K562 (cell line): ENCODE measurements around the gene LGALS8. TPM values are rescaled to one million over a fixed set of nuclear protein-coding genes. Genes with fewer than 3 reads are reported as not detected.

Experiments
- ATAC-seq: fragments of 200-7000 bp; cut with Tn5 transposase; 3 replicates; pipeline ENCODE4 v1.9.1; 2020; ENCODE audit warnings: moderate library complexity
- BruUV-seq: library from RNA; stranded (reverse); fragments of 400-500 nt; replicated peaks from 2 replicates; lab custom pipeline; 2021; lab: Mats Ljungman, UMichigan
- CTCF ChIA-PET: fragments of 300-600 bp; formaldehyde crosslinking; extraction: SDS; loops from one replicate; lab custom pipeline; 2021; ENCODE audit warnings: low intra/inter-chr PET ratio; lab: Yijun Ruan, JAX
- POLR2A ChIA-PET: fragments of 300-600, 350-650 bp; sonication (Branson Sonifier 250); formaldehyde crosslinking; extraction: SDS; loops from one replicate; lab custom pipeline; 2021; ENCODE audit warnings: antibody characterized with exemption, inconsistent platforms; lab: Yijun Ruan, JAX
- DNase-seq, 4 experiments: peaks; one replicate each; pipeline versions ENCODE4 v3.0.0 to v3.0.0-alpha.2; 2011 to 2018; ENCODE audit warnings: low spot score in 3 of 4, mixed read lengths in 3 of 4; ENCODE audit errors: extremely low read depth in 1 of 4
- FAIRE-seq: peaks from 2 replicates; lab custom pipeline; 2011; peaks lifted over from hg19 to GRCh38; lab: Jason Lieb, UNC
- H2AFZ ChIP-seq: 2 replicates; pipeline ENCODE4 v1.6.0; 2011; ENCODE audit warnings: low read depth, low read length, control low read depth, inconsistent platforms
- H3K27ac ChIP-seq: fragments of 200-600 bp; 3 replicates; pipeline ENCODE4 v1.8.0; 2011; ENCODE audit warnings: low read depth, mild to moderate bottlenecking, control low read depth, inconsistent platforms, low read length, moderate library complexity, mixed read lengths; ENCODE audit errors: extremely low read depth
- H3K27me3 ChIP-seq, 2 experiments: fragments of 300-600 bp in 1 of 2; 2 replicates in 1 of 2; 3 replicates in 1 of 2; pipeline versions ENCODE4 v1.6.0 to v1.8.0; 2011; ENCODE audit warnings: inconsistent platforms in 2 of 2, low read length in 2 of 2, mild to moderate bottlenecking in 1 of 2, mixed read lengths in 1 of 2, moderate library complexity in 1 of 2; ENCODE audit not compliant: control insufficient read depth in 2 of 2, insufficient read depth in 2 of 2
- H3K36me3 ChIP-seq: fragments of 300-600 bp; 3 replicates; pipeline ENCODE4 v1.8.0; 2011; ENCODE audit warnings: mild to moderate bottlenecking, low read length, inconsistent platforms; ENCODE audit not compliant: control insufficient read depth, insufficient read depth
- H3K4me1 ChIP-seq, 2 experiments: fragments of 200-600 bp in 1 of 2; replicated peaks in 1 of 2; 2 replicates in 1 of 2; 3 replicates in 1 of 2; pipeline versions ENCODE4 v1.5.1 to v1.8.0; 2011; ENCODE audit warnings: inconsistent platforms in 2 of 2, low read length in 2 of 2, mild to moderate bottlenecking in 1 of 2, mixed read lengths in 1 of 2, moderate library complexity in 1 of 2; ENCODE audit not compliant: control insufficient read depth in 2 of 2, insufficient read depth in 2 of 2
- H3K4me2 ChIP-seq: 2 replicates; pipeline ENCODE4 v1.6.1; 2011; ENCODE audit warnings: low read length, control low read depth, inconsistent platforms, mixed read lengths; ENCODE audit not compliant: insufficient read depth
- H3K4me3 ChIP-seq: fragments of 200-600 bp; sonication (generic), shearing (Covaris generic); 2 replicates; pipeline ENCODE4 v1.5.1; 2016; ENCODE audit warnings: control low read depth, inconsistent platforms
- H3K79me2 ChIP-seq: fragments of 200-600 bp; 3 replicates; pipeline ENCODE4 v1.8.0; 2011; ENCODE audit warnings: low read length, inconsistent platforms; ENCODE audit not compliant: control insufficient read depth, insufficient read depth
- H3K9ac ChIP-seq, 2 experiments: 2 replicates each; pipeline versions ENCODE4 v1.6.0 to v1.6.1; 2011; ENCODE audit warnings: low read depth in 2 of 2, low read length in 2 of 2, control low read depth in 1 of 2, inconsistent platforms in 1 of 2, mild to moderate bottlenecking in 1 of 2, mixed read lengths in 1 of 2; ENCODE audit not compliant: insufficient read depth in 1 of 2
- H3K9me1 ChIP-seq: one replicate; pipeline ENCODE4 v1.6.0; 2011; ENCODE audit warnings: inconsistent platforms, mild to moderate bottlenecking, low read length, moderate library complexity; ENCODE audit not compliant: control insufficient read depth, insufficient read depth
- H3K9me3 ChIP-seq: replicated peaks from 2 replicates; pipeline ENCODE4 v1.5.1; 2011; ENCODE audit warnings: low read depth, low read length, inconsistent platforms; ENCODE audit not compliant: control insufficient read depth, insufficient read depth
- H4K20me1 ChIP-seq: replicated peaks from 2 replicates; pipeline ENCODE4 v1.6.1; 2011; ENCODE audit warnings: low read length, inconsistent platforms, mixed read lengths; ENCODE audit not compliant: control insufficient read depth, insufficient read depth
- CHAMP1 ChIP-seq: fragments of 450-650 bp; IDR thresholded peaks from 2 replicates; pipeline ENCODE4 v1.6.1; 2016; ENCODE audit warnings: mild to moderate bottlenecking
- HNRNPK ChIP-seq: fragments of 200-400 bp; formaldehyde crosslinking; IDR thresholded peaks from one replicate; pipeline ENCODE4 v1.6.1; 2018; ENCODE audit warnings: mild to moderate bottlenecking, low read depth, low read length; ENCODE audit not compliant: poor library complexity, severe bottlenecking
- HNRNPLL ChIP-seq: fragments of 200-400 bp; formaldehyde crosslinking; IDR thresholded peaks from 2 replicates; pipeline ENCODE4 v1.6.1; 2017; ENCODE audit warnings: low read length, low read depth, mild to moderate bottlenecking; ENCODE audit not compliant: poor library complexity, severe bottlenecking
- MTF1 ChIP-seq: fragments of 250-450 bp; sonication (Bioruptor Pico); IDR thresholded peaks from 2 replicates; pipeline ENCODE4 v1.9.0; 2021; ENCODE audit warnings: moderate library complexity, mild to moderate bottlenecking, inconsistent platforms, borderline replicate concordance
- POLR2H ChIP-seq: IDR thresholded peaks from 2 replicates; pipeline ENCODE4 v1.6.1; 2016; ENCODE audit warnings: missing genetic modification characterization, low read depth, mild to moderate bottlenecking, control low read depth, missing compliant biosample characterization, moderate library complexity
- TCF3 ChIP-seq: sonication (generic); formaldehyde crosslinking; IDR thresholded peaks from 2 replicates; pipeline ENCODE4 v1.4.0; 2020; ENCODE audit warnings: mild to moderate bottlenecking, missing genetic modification reagents
- TEAD4 ChIP-seq, 2 experiments: sonication (generic) in 1 of 2; formaldehyde crosslinking in 1 of 2; IDR thresholded peaks; 2 replicates each; pipeline versions ENCODE4 v1.6.1 to v1.8.0; 2012 to 2022; ENCODE audit warnings: borderline replicate concordance in 1 of 2, inconsistent platforms in 1 of 2, low read length in 1 of 2, mild to moderate bottlenecking in 1 of 2, missing genetic modification reagents in 1 of 2
- TFAM ChIP-seq: fragments of 250-450 bp; sonication (Bioruptor Pico); conservative IDR thresholded peaks from 2 replicates; pipeline ENCODE4 v1.5.0; 2021; ENCODE audit warnings: mild to moderate bottlenecking, moderate library complexity
- ZNF583 ChIP-seq: fragments of 250-450 bp; sonication (Bioruptor Pico); IDR thresholded peaks from 2 replicates; pipeline ENCODE4 v1.4.0; 2020
- ZNF785 ChIP-seq: fragments of 250-450 bp; sonication (Bioruptor Pico); IDR thresholded peaks from 2 replicates; pipeline ENCODE4 v1.4.0; 2020; ENCODE audit warnings: mild to moderate bottlenecking
- WGBS: fragments of 100-300 bp; shearing (Covaris generic); methylation state at CpG from one replicate; pipeline ENCODE4 v1.1.6; 2016; ENCODE audit warnings: low coverage, mixed read lengths; ENCODE audit not compliant: insufficient coverage; ENCODE audit errors: missing lambda C conversion rate; 5-methylcytosine and 5-hydroxymethylcytosine counted together
- in situ Hi-C: fragments of 300-500 bp; cut with MboI; formaldehyde crosslinking; loops from 4 replicates; pipeline ENCODE4 v1.15.0; 2018; ENCODE audit warnings: inconsistent platforms, mixed read lengths
- intact Hi-C: fragments of 100-400 bp; cut with micrococcal nuclease; formaldehyde crosslinking; loops from 2 replicates; pipeline ENCODE4 v1.14.2; 2022
- polyA plus RNA-seq, 8 experiments: library from polyadenylated mRNA; depleted of rRNA in 4 of 8; stranded (reverse) in 5 of 8; unstranded in 3 of 8; fragments of >200 nt; fragmentation: Nextera tagmentation in 2 of 8; fragmentation: Illumina TruSeq in 1 of 8; extraction: Ambion mirVana in 2 of 8; extraction: Trizol in 1 of 8; gene quantifications; 2 replicates each; pipeline versions ENCODE4 v1.2.1 to v1.2.3, GENCODE V29; 2011 to 2014; ENCODE audit warnings: inconsistent platforms in 1 of 8, missing spikeins in 1 of 8
- total RNA-seq, 7 experiments: library from RNA; depleted of rRNA in 6 of 7; stranded (reverse); fragments of >200 nt in 6 of 7; fragmentation: Illumina TruSeq in 2 of 7; extraction: Trizol in 2 of 7; gene quantifications; 2 replicates each; pipeline versions ENCODE4 v1.2.1 to v1.2.3, GENCODE V29; 2011 to 2021; ENCODE audit warnings: low replicate concordance in 1 of 7

The LGALS8 gene
- total and polyA plus RNA-seq, 9 of the 15 experiments (the other 6 are each of a cell fraction or from before 2014, with no cell fraction given), result 57.4 to 87.7 (median 70.3) TPM

GRCh38 chr1:236518322-236518721 is 5.5 kb upstream of the LGALS8 start:
- H3K9me3 ChIP-seq, result no peaks in the 10 kb centered on the region
- intact Hi-C loops (loop anchor here (10.0 kb wide), 1 partner anchor 866 kb away; no protein-coding TSS in a partner anchor), in situ Hi-C loops (no loop called here)
- no peak overlapping the region for H3K27ac ChIP-seq
- no peaks in the 10 kb centered on the region for H4K20me1 ChIP-seq
- peaks cover 3 to 6% of the 10 kb centered on the region in 2 experiments; a peak in 4 of 5 replicates for H3K4me1 ChIP-seq
- WGBS, result 42% methylated on average over 5 of the region's 5 CpGs
- no peaks in the 10 kb centered on the region for H3K36me3 ChIP-seq
- no peak overlapping the region for H3K4me3 ChIP-seq
- H3K9ac ChIP-seq, result no peak overlapping the region
- CTCF ChIA-PET, result no interaction called here
- H3K27me3 ChIP-seq, result no peaks in the 10 kb centered on the region
- DNase-seq (no peak), ATAC-seq (no peak), FAIRE-seq (no peak)
- H3K79me2 ChIP-seq, result no peaks in the 10 kb centered on the region
- TF ChIP-seq TEAD4 (IDR thresholded peaks at IDR 0.05; ENCODE audit: low read length), result no peak
- TF ChIP-seq TEAD4 (CRISPR knock-in tag; IDR thresholded peaks at IDR 0.05; ENCODE audit: borderline replicate concordance), result no peak
- TF ChIP-seq HNRNPLL, result no peak
- TF ChIP-seq POLR2H (tag), result no peak
- TF ChIP-seq TFAM (CRISPR knock-in tag), result no peak
- TF ChIP-seq ZNF583 (CRISPR knock-in tag), result no peak
- TF ChIP-seq MTF1, result no peak
- no peak for TF ChIP-seq CHAMP1
- no peak for TF ChIP-seq HNRNPK
- no peak for TF ChIP-seq TCF3 (CRISPR knock-in tag)
- no peak for TF ChIP-seq ZNF785 (CRISPR knock-in tag)
- no TSS peak for BruUV-seq
- POLR2A ChIA-PET, result no interaction called here
- no peaks in the 10 kb centered on the region for H3K9me1 ChIP-seq
- no peak overlapping the region for H3K4me2 ChIP-seq
- H2AFZ ChIP-seq, result no peak overlapping the region
